ENCODE results near the gene ABCA10.

ABCA10 gene

DNA sequence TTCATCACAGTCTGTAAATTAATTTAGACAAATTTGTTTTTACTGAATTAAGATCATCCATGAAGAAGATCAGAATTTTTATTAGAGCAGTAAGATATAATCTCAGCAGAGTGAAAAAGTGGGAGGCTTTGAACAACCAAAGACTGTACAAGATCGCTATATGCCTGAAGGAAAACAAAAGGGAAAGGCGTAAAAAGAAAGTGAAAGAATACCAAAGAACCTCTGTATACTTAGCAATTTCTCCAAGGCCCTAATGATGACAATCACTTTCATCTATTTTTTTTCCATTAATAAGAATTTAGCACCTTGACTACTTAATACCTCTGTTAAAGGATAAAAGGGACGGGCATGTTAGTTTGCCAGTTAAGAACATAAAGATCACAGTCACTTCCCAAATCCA, 38.6 kb upstream of the ABCA10 start:
- in situ Hi-C loops (cut with HindIII; ENCODE audit: low sequenced_read_pairs): no loop called here
- no peak for DNase-seq (ENCODE audit: low read depth, low spot score)
- TF ChIP-seq, protein P1, sequence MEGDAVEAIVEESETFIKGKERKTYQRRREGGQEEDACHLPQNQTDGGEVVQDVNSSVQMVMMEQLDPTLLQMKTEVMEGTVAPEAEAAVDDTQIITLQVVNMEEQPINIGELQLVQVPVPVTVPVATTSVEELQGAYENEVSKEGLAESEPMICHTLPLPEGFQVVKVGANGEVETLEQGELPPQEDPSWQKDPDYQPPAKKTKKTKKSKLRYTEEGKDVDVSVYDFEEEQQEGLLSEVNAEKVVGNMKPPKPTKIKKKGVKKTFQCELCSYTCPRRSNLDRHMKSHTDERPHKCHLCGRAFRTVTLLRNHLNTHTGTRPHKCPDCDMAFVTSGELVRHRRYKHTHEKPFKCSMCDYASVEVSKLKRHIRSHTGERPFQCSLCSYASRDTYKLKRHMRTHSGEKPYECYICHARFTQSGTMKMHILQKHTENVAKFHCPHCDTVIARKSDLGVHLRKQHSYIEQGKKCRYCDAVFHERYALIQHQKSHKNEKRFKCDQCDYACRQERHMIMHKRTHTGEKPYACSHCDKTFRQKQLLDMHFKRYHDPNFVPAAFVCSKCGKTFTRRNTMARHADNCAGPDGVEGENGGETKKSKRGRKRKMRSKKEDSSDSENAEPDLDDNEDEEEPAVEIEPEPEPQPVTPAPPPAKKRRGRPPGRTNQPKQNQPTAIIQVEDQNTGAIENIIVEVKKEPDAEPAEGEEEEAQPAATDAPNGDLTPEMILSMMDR (IDR thresholded peaks at IDR 0.05; ENCODE audit: low read depth, low read length): no peak
- no peak overlapping the region for H3K4me3 ChIP-seq (ENCODE audit: low read depth, low read length)

DNA sequence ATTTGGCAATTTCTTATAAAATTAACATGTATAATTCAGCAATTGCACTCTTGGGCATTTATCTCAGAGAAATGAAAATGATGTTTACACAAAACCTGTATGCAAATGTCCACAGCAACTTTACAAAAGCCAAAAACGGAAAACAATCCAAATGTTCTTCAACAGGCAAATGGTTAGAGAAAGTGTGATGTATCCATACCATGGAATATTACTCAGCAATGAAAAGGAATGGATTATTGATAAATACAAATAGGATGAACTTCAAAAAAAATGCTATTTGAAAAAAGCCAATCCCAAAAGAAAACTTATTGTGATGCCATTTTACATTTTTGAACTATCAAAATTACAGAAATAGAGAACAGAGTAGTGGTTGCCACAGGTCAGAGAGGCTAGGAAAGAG, 37.2 kb upstream of the ABCA10 start:
- in situ Hi-C loops (cut with HindIII; ENCODE audit: low sequenced_read_pairs): no loop called here
- TF ChIP-seq, protein P1 (IDR thresholded peaks at IDR 0.05; ENCODE audit: low read depth, low read length): no peak
- H3K4me3 ChIP-seq (ENCODE audit: low read depth, low read length): no peak overlapping the region

DNA sequence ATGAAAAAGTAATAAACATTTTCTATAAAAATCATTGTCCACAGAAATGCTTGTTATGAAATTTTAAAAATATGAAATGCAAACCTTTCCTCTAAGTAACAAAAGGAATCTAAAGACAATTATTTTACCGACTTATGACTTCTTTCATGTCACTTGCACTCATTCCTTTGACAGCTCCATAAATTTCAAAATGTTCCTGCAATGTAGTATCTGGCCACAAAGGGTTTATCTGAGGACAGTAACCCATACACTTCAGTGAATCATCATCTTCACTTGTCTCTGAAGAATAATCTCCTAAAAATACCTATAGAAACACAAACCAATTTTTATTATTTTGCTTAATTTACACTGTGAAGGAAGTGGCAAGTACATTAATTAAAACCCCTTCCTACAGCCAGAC, 25.6 kb upstream of the ABCA10 start:
- DNase-seq (ENCODE audit: low read depth, low spot score): no peak
- TF ChIP-seq, protein P1 (IDR thresholded peaks at IDR 0.05; ENCODE audit: low read depth, low read length): no peak
- no peak overlapping the region for H3K4me3 ChIP-seq (ENCODE audit: low read depth, low read length)
- in situ Hi-C loops (cut with HindIII; ENCODE audit: low sequenced_read_pairs): no loop called here

More for the DNA sequence above, 37.2 kb upstream of the ABCA10 start:
- DNase-seq (ENCODE audit: low read depth, low spot score): no peak

DNA sequence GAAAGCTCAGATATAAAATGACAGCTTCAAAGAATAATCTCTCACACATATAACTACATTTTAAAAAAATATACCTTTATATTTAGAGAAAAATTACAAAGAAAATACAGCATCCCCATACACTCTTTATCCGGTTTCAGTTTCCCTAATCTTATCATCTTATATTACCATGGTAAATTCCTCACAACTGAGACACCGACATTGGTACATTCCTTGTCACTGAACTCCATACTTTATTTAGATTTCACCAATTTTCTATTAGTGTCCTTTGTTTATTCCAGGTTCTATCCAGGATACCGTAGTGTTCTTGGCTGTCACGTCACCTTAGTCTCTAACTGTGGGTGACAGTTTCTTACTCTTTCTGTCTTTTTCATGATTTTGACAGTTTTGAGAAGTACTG, 22.0 kb upstream of the ABCA10 start:
- TF ChIP-seq, protein P1 (IDR thresholded peaks at IDR 0.05; ENCODE audit: low read depth, low read length): no peak
- in situ Hi-C loops (cut with HindIII; ENCODE audit: low sequenced_read_pairs): no loop called here
- H3K4me3 ChIP-seq (ENCODE audit: low read depth, low read length): no peak overlapping the region
- peak; percentile 6 for DNase-seq (ENCODE audit: low read depth, low spot score)

DNA sequence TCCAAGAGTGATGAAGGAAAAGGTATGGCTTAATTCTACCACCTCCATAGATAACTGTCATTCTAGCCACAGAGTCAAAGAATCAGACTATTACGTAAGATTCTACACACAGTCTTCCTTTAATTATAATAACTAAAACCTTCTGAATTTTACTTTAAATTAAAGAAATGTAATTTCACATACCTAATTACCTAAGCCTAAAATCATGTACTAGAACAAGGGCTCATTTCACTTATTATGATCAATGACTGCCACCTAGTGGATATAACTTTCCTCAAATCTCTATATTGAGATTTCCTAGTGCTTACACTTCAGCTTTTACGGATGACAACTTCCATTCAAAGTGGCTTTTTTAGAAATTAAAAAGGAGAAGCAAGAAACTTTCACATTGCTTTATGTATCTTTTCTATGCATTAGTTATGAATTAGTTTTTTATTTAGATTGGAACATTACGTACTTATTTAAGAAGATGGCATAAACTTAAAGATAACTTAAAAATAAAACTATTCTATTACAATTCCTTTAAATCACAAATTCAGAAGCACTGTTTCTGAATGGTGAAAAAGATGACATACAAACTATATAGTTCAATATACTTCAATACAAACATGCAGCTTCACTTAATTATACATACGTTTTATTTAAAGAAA, 18.2 kb upstream of the ABCA10 start:
- in situ Hi-C loops (cut with HindIII; ENCODE audit: low sequenced_read_pairs): no loop called here
- DNase-seq (ENCODE audit: low read depth, low spot score): peak; percentile 66
- no peak overlapping the region for H3K4me3 ChIP-seq (ENCODE audit: low read depth, low read length)
- TF ChIP-seq, protein P1 (IDR thresholded peaks at IDR 0.05; ENCODE audit: low read depth, low read length): peak; percentile 48

DNA sequence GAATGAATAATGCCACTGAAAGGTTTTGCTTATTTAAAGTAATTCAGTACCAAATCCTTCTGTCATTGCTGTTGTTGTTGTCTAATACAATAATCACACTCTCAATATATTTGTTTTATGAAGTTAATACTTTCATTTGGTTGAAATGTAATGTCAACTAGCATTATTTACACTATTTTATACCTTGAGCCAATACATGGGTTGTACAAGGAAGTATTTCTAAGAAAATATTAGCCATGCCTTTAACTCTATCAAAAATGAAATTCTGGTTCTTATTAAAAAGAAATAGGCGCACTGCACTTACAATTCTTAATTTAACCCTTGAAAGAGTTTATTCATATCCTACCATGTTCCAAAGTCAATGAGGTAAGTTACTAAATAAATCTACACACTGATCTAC, 17.6 kb upstream of the ABCA10 start:
- no peak for DNase-seq (ENCODE audit: low read depth, low spot score)
- in situ Hi-C loops (cut with HindIII; ENCODE audit: low sequenced_read_pairs): no loop called here
- H3K4me3 ChIP-seq (ENCODE audit: low read depth, low read length): no peak overlapping the region
- TF ChIP-seq, protein P1 (IDR thresholded peaks at IDR 0.05; ENCODE audit: low read depth, low read length): no peak

Measured in astrocyte of the spinal cord (primary cell).